Astrocyte (in vitro differentiated cells and primary cell): ENCODE data around the gene UVRAG. TPM values are rescaled to one million over a fixed set of nuclear protein-coding genes. Genes with fewer than 3 reads are reported as not detected.

Experiments used
- DNase-seq: peaks from one replicate; pipeline ENCODE4 v3.0.0-alpha.2; 2010; ENCODE audit warnings: low read depth
- FAIRE-seq: peaks from 2 replicates; lab custom pipeline; 2011; peaks lifted over from hg19 to GRCh38; lab: Jason Lieb, UNC
- H2AFZ ChIP-seq: 2 replicates; pipeline ENCODE4 v1.6.0; 2012; ENCODE audit warnings: low read depth, low read length, inconsistent platforms
- H3K27ac ChIP-seq: 2 replicates; pipeline ENCODE4 v1.5.1; 2011; ENCODE audit warnings: low read depth, low read length, inconsistent platforms
- H3K27me3 ChIP-seq: 2 replicates; pipeline ENCODE4 v1.6.0; 2011; ENCODE audit warnings: low read length, inconsistent platforms; ENCODE audit not compliant: insufficient read depth
- H3K36me3 ChIP-seq: 2 replicates; pipeline ENCODE4 v1.5.1; 2011; ENCODE audit warnings: low read length, inconsistent platforms; ENCODE audit not compliant: insufficient read depth
- H3K4me1 ChIP-seq: 2 replicates; pipeline ENCODE4 v1.5.1; 2011; ENCODE audit warnings: low read length, inconsistent platforms; ENCODE audit not compliant: insufficient read depth
- H3K4me2 ChIP-seq: 2 replicates; pipeline ENCODE4 v1.6.0; 2012; ENCODE audit warnings: low read length, inconsistent platforms
- H3K4me3 ChIP-seq: 2 replicates; pipeline ENCODE4 v1.5.1; 2011; ENCODE audit warnings: low read depth, mild to moderate bottlenecking, low read length, inconsistent platforms; ENCODE audit not compliant: insufficient read depth
- H3K79me2 ChIP-seq: 2 replicates; pipeline ENCODE4 v1.6.0; 2012; ENCODE audit warnings: mild to moderate bottlenecking, low read length, inconsistent platforms; ENCODE audit not compliant: insufficient read depth
- H3K9ac ChIP-seq: 2 replicates; pipeline ENCODE4 v1.6.0; 2012; ENCODE audit warnings: mild to moderate bottlenecking, low read length, inconsistent platforms
- H3K9me3 ChIP-seq: 2 replicates; pipeline ENCODE4 v1.5.1; 2012; ENCODE audit warnings: low read depth, mild to moderate bottlenecking, low read length, inconsistent platforms; ENCODE audit not compliant: insufficient read depth
- H4K20me1 ChIP-seq: 2 replicates; pipeline ENCODE4 v1.6.0; 2012; ENCODE audit warnings: low read length, inconsistent platforms; ENCODE audit not compliant: insufficient read depth
- H3K27ac Mint-ChIP-seq: one replicate; pipeline ENCODE4 v1.8.0; 2021; ENCODE audit warnings: mild to moderate bottlenecking, mixed read lengths; ENCODE audit not compliant: unreplicated experiment
- H3K27me3 Mint-ChIP-seq: one replicate; pipeline ENCODE4 v1.8.0; 2021; ENCODE audit warnings: low read depth, mixed read lengths; ENCODE audit not compliant: unreplicated experiment
- H3K36me3 Mint-ChIP-seq: one replicate; pipeline ENCODE4 v1.8.0; 2021; ENCODE audit warnings: low read depth, mixed read lengths; ENCODE audit not compliant: unreplicated experiment
- H3K4me1 Mint-ChIP-seq: one replicate; pipeline ENCODE4 v1.8.0; 2021; ENCODE audit warnings: low read depth, mixed read lengths; ENCODE audit not compliant: unreplicated experiment
- H3K4me3 Mint-ChIP-seq: one replicate; pipeline ENCODE4 v1.8.0; 2021; ENCODE audit warnings: mild to moderate bottlenecking, moderate library complexity, mixed read lengths; ENCODE audit not compliant: unreplicated experiment
- H3K9me3 Mint-ChIP-seq: one replicate; pipeline ENCODE4 v1.8.0; 2021; ENCODE audit warnings: mild to moderate bottlenecking, mixed read lengths; ENCODE audit not compliant: unreplicated experiment
- CTCF ChIP-seq: IDR thresholded peaks from 2 replicates; pipeline ENCODE4 v1.5.1; 2011; ENCODE audit warnings: low read depth, mild to moderate bottlenecking, inconsistent platforms, low read length, moderate library complexity; ENCODE audit not compliant: insufficient read depth
- EZH2 ChIP-seq: IDR thresholded peaks from 2 replicates; pipeline ENCODE4 v1.6.1; 2012; ENCODE audit warnings: mild to moderate bottlenecking, low read length, inconsistent platforms; ENCODE audit not compliant: insufficient read depth
- total RNA-seq: library from RNA; stranded (reverse); gene quantifications from 2 replicates; pipeline ENCODE4 v1.2.1, GENCODE V29; 2021

The UVRAG gene
- total RNA-seq, 1 donor from 2014 or later, result 15.3 TPM

- no peaks in the 10 kb centered on the region for H3K9me3 ChIP-seq
- Mint-ChIP-seq H3K4me3 (no peak overlapping the region), H3K27me3 (peaks cover 82% of the 10 kb centered on the region)
These were observed 43.2 kb upstream of the UVRAG start for GRCh38 chr11:75771646-75772410.

DNA sequence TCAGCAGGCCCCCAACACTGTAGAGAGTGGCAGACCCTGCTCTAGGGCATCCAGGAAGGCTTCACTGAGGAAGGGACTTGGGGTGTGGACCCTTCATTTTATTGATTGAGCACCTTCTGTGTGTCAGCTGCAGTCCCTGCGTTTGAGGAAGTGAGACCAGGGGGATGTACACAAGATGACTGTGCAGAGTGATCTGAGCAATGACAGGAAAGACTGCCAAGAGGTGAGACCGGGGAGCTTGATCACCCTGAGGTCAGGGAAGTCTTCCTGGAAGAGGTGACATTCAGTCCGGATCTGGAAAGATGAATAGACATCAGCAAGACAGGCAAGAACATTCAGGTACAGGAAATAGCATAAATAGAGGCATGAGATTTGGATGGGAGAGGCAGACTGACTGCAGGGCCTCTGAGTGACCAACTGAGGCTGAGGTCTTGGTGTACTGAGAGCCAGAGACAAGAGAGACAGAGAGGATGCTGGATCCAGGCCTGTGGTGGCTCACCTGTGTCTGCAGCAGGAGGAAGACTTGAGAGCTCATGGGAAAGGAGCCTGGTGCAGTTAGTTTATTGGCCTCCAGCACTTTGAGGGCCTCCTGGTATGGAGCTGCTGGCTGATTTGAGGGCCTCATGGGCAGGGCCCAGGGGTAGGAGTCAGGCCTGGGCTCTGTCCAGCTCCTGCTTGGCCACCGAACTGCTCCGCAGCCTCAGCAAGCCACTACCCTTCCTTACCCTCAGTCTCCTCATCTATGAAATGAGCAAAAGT lies 41.2 kb upstream of the UVRAG start:
- H3K27ac Mint-ChIP-seq, result no peak overlapping the region
- no peaks in the 10 kb centered on the region for H3K4me1 Mint-ChIP-seq

More at GRCh38 chr11:75771646-75772410, 43.2 kb upstream of the UVRAG start:
- H2AFZ ChIP-seq, result no peak overlapping the region
- Mint-ChIP-seq H3K27ac (no peak overlapping the region), H3K9me3 (peaks cover 6% of the 10 kb centered on the region), H3K36me3 (peaks cover 1% of the 10 kb centered on the region), H3K4me1 (no peaks in the 10 kb centered on the region)
- H3K36me3 ChIP-seq, result no peaks in the 10 kb centered on the region
- no peaks in the 10 kb centered on the region for H4K20me1 ChIP-seq
- no peak for TF ChIP-seq CTCF
- TF ChIP-seq EZH2, result no peak
- H3K9ac ChIP-seq, result no peak overlapping the region
- H3K4me2 ChIP-seq, result no peak overlapping the region
- peaks cover 10% of the 10 kb centered on the region for H3K4me1 ChIP-seq
- no peak overlapping the region for H3K27ac ChIP-seq
- no peak overlapping the region for H3K4me3 ChIP-seq
- no peak for FAIRE-seq
- no peaks in the 10 kb centered on the region for H3K79me2 ChIP-seq
- peak; percentile 38 for DNase-seq
- H3K27me3 ChIP-seq, result peaks cover 30% of the 10 kb centered on the region

More for the DNA sequence above, 41.2 kb upstream of the UVRAG start:
- H3K9me3 ChIP-seq, result no peaks in the 10 kb centered on the region
- no peak overlapping the region for H3K4me3 ChIP-seq
- TF ChIP-seq CTCF, result no peak
- TF ChIP-seq EZH2, result no peak
- H2AFZ ChIP-seq, result no peak overlapping the region
- peaks cover 1% of the 10 kb centered on the region for H3K36me3 Mint-ChIP-seq
- no peak overlapping the region for H3K9ac ChIP-seq
- H3K4me3 Mint-ChIP-seq, result no peak overlapping the region
- peaks cover 71% of the 10 kb centered on the region for H3K27me3 Mint-ChIP-seq
- H3K79me2 ChIP-seq, result no peaks in the 10 kb centered on the region
- H3K9me3 Mint-ChIP-seq, result peaks cover 6% of the 10 kb centered on the region
- FAIRE-seq (no peak), DNase-seq (no peak)
- H3K27me3 ChIP-seq, result peaks cover 25% of the 10 kb centered on the region
- H3K4me2 ChIP-seq, result no peak overlapping the region
- peaks cover 10% of the 10 kb centered on the region for H3K4me1 ChIP-seq
- no peaks in the 10 kb centered on the region for H3K36me3 ChIP-seq
- no peak overlapping the region for H3K27ac ChIP-seq
- no peaks in the 10 kb centered on the region for H4K20me1 ChIP-seq
